Measurements from ENCODE around the gene NDUFS7.

Gene NDUFS7

DNA sequence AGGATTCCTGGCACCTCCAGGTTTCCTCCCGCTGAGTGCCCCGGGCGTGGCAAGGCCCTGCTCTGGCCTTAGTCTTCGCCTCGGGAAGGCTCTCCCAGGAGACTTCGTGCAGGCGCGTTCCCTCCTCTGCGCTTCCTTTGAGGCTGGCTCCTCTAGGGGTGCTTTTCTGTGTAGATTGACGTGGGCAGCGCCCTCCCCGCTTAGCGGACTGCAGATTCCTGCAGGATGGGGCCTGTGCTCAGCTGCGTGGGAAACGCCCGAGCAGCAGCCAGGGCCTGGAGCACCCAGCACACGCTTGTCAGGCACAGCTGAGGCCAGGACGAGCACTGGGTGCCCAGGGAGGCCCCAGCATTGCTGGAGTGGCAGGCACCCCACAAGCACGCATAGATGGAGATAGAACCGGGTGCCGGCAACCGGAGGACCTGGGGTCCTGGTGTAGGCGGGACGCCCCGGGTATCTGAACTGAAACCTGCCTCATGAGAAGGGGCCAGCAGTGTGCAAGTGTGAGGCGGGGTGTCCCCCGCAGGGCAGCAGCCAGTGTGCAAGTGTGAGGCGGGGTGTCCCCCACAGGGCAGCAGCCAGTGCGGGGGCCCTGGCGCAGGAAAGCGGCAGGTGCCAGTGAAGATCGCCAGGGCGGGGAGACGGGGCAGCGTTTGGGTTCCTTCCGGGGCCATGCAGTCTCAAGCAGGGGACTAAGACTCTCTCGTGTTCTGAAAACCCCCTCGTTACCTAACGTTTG is 3.4 kb downstream of the NDUFS7 start:
- no peak for DNase-seq

- no peak for DNase-seq
These were observed 4.3 kb downstream of the NDUFS7 start for GRCh38 chr19:1387684-1388636.

- DNase-seq = no peak
These were observed 4.9 kb downstream of the NDUFS7 start for GRCh38 chr19:1388637-1389026.

DNA sequence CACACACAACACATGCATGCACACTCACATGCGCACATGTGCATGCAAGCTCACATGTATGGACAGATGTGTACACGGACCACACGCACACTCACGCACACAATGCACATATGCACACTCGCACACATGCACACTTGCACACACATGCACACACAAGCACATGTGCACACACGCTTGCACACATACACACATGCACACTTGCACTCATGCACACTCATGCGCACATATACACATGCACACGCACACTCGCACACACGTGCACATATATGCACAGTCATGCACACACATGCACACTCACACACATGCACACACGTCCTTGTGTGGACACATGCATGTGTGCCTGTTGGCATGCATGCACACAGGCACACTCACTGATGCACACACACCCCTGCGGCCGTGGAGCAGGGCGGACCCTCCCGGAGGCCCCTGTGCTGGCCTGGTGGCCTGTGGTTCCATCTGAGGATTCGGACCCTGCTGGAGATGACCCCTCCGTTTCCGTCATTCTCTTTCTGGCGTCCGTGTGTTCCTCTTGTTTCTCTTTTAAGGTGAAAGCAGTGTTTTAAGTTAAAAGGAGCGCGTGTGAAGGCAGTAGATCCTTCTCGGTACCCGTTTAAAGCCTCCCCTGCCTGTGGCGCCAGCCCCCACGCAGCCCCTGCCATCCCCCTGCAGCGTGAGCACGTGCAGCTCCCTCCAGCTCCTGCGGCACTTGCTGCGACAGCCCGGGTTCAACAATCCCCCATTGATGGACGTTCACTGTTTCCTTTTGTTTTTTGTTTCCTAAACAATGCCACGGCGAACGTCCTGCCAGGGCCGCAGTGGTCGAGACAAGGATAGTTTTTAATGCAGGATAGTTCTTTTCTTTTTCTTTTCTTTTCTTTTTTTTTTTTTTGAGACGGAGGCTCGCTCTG is 5.6 kb downstream of the NDUFS7 start:
- no peak for DNase-seq

DNA sequence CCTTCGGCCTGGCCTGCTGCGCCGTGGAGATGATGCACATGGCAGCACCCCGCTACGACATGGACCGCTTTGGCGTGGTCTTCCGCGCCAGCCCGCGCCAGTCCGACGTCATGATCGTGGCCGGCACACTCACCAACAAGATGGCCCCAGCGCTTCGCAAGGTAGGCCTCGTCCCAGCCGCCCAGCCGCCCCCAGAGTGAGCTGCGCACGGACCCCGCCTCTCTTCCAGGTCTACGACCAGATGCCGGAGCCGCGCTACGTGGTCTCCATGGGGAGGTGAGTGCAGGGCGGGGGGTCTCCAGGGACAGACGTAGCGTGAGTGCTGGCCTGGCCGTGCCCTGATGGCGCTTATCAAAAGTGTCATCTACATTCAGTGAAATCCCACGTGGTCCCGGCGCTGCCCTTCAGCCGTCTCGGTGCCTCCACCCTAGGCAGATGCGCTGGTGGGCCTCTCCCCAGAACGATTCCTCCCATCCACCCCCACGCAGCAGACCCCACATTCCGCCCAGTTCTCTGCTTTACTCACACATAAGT is 7.2 kb downstream of the NDUFS7 start:
- DNase-seq = no peak

DNA sequence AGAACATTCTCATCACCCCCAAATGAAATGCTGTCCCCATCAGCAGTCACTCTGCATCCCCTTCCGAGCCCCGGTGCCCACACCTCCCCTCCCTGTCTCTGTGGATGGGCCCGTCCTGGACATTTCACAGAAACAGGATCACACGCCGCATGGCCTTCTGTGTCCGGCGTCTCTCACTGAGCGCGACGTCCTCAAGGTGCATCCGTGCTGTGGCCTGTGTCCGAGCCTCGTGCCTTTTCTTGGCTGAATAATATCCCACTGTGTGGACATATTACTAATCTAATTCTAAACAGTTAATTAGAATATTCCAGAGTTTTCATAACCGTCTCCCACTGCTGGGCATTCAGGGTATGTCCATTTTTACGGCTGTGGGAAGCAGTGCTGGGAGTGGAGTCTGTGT is 8.7 kb downstream of the NDUFS7 start:
- no peak for DNase-seq

GRCh38 chr19:1392939-1393530 is 9.3 kb downstream of the NDUFS7 start:
- DNase-seq = no peak

- DNase-seq = no peak
These were observed 10.1 kb downstream of the NDUFS7 start for GRCh38 chr19:1393841-1394240.

DNA sequence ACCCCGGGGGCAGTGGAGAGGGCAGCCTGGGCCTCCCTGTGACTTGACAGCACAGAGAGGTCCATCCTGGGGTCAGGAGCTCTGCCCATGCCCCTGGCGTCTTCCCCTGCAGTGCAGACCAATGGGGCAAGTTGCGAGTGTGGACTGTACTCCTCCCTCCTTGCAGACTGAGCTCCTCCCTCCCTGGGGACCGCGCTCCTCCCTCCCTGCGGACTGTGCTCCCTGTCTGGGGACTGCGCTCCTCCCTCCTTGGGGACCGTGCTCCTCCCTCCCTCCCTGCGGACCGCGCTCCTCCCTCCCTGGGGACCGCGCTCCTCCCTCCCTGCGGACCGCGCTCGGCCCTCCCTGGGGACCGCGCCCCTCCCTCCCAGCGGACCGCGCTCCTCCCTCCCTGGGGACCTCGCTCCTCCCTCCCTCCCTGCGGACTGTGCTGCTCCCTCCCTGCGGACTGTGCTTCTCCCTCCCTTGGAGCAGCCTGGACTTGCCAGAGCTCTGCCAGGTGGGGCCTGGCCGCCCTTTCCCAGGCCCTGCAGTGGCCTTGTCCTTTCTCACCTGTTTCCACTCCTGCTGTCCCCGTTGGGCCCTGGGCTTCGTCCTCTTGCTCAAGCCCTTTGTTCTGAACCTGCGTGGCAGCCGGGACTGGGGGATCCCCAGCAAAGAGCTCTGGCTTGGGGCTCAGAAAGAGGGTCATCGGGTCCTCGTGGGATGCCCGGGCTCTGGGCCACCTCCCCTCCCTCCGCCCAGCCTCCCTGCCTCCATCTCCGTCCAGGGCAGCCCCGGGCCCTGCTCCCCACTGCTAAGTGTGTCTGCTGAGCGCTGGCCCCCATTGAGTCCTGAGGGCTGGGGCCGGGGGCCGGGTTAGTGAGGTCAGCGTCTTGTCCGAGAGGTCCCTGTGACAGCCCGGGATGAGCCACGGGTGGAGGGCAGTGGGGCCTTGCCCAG is 10.8 kb downstream of the NDUFS7 start:
- peak; percentile 70 for DNase-seq

DNA sequence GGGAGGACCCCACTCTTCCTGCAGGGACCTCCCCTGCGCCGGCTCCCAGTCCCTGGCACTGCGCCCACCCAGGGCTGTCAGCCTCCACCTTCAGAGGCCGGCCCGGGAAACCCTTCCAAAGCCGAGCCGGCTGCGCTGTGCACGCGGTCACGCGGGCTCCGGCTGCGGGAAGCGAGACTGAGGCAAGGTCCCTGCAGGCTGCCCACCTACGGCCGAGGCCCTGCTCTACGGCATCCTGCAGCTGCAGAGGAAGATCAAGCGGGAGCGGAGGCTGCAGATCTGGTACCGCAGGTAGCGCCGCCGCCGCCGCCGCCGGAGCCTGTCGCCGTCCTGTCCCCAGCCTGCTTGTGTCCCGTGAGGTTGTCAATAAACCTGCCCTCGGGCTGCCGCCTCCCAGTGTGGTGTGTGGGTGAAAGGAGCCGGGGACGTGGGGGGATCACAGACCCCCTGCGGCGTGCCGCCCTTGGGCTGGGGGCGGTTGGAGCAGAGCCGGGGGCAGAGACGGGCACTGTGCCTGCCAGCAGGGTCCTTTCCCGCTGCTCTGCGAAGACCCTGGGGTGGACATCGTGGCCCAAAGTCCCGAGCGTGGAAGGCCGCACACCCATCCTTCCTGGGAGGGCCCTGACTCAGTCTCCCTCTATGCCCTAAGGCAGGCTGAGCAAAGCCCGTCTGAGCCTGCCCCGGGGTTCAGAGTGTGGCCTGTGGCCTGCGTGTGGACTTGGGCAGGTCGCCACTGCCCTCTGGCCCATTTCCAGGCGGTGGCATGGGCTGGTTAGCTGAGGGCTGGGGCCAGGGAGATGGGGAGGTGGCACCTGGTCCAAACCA is 11.7 kb downstream of the NDUFS7 start:
- no peak for DNase-seq

- no peak for DNase-seq
These were observed 12.5 kb downstream of the NDUFS7 start for GRCh38 chr19:1396019-1396767.

DNA sequence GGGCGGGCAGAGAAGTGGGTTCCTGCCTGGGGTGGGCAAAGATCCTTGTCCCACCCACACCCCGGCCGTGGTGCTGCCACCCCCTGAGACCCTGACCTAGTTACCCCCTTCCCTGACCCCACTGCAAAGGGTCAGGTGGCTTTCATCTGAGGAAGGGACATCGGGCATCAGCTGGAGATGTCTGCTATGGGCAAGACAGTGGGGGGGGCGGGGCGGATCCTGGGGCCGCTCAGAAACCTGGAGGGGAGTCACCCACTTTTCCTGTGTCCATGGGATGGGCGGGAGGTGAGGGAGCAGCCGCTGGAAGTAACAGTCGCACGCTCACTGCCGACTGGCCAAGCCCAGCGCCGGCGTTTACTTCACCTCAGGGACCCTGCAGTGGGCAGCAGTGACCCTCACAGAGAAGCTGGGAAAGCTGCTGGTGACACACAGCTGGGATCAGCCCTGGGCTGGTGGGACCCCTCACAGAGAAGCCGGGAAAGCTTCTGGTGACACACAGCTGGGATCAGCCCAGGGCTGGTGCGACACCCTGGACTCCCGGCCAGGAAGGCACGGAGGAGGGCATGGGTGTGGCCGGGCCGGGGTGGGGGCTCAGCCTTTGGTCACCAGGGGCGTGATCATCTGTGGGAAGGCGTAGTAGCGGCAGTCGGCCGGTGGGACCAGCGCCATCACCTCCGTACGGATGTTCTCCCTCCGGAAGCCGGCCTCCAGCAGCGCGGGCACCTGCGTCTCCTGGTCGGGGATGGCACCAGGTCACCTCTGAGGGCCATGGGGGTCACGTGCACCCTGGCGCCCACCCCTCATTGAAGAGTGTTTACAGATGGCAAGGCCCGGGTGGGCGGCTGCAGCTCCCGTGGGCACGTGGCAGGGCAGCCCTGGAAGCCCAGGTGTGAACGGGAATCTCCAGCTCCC is 13.3 kb downstream of the NDUFS7 start:
- no peak for DNase-seq

- DNase-seq = no peak
These were observed 14.1 kb downstream of the NDUFS7 start for GRCh38 chr19:1397838-1398237.

- DNase-seq = no peak
These were observed 15.4 kb downstream of the NDUFS7 start for GRCh38 chr19:1399079-1399478.

GRCh38 chr19:1399745-1400144 is 16.0 kb downstream of the NDUFS7 start:
- DNase-seq = no peak

DNA sequence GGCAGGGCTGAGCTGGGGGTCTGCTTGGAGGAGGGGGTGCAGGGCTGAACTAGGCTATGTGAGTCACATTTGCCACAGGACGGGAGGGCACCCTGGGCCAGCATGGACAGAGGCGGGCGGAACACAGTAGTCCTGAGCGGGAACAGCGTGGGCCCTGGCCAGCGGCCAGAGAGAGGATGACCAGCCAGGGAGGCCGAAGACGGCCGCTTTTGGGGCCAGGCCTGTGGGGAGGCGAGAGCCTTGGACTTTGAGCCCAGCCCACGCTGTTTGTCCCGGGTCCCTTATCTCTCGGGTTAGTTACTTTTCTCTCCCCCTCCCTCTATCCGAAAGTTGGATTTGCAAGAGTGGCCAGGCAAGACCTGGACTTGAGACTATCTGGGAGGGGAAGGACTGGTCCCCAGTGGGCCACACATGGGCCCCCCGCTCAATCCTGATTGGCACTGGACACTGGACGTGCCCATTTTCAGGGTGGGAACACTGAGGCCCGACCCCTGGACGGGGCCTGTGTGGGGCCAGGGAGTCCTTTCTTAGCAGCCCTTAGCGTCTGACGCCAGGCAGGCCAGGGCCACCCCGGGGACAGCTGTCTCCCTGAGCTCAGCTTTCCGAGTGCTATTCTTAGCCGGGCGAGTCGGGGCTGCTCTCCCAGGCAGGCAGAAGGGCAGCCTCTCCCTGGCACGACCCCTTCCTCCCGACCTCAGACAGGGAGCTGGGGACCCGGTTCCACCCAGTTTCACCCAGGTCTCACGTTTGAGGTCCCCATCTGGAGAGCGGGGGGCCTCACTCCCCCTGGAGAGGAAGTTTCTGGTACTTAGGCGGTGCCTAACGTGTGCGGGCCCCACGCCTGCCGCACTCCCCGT is 16.8 kb downstream of the NDUFS7 start:
- no peak for DNase-seq

DNA sequence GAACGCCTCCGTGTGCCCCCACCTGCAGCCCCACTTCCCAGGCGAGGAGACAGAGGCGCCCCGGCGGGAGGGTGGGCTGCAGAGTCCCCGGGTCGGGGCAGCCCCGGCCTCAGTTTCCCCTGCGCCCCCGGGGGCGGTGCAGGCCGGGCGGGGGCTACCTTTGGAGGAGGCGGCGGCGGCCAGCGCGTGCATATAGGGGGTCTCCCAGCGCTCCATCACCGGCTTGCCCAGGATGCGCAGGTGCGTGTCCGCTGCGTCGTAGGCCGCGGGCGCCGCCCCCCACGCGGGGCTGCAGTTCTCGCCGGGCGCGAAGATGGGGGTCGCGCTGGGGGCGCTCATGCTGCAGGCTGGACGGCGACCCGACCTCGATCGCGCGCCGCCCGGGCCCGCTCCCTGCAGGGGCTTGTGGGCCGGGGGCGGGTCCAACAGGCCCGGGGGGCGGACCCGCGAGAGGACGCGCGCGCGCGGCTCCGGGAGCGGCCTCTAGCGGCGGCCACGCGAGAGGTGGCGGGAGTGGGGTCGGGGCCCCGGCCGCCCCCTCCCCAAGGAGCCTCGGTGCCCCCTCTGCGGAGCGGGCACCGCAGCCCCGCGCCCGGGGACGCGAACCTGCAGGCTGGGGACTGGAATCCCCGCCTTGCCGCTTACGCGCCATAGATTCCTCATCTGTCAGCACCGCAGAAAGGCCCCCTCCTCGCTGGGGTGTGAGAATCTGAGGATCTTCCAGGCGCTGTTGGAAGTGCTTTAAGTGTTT is 17.6 kb downstream of the NDUFS7 start, which contains the start of gene GAMT:
TSS of gene GAMT (minus strand) at position 405 of the 751 bp plus-strand sequence. CDS start at position 339, 66 bp downstream.
- DNase-seq = no peak
